Activated T-helper 17 cell treated with anti-CD3 and anti-CD28 coated beads, Interleukin-2, amount 50 U/mL, for 72 hours (primary cell): ENCODE results near the gene MSN. TPM values are rescaled to one million over a fixed set of nuclear protein-coding genes. Genes with fewer than 3 reads are reported as not detected.
"Not testable (repeated sequence)": the region's sequence is repeated elsewhere in the genome, so short reads cannot be mapped to it uniquely, and the experiment has no call there.

Experiments
- ATAC-seq: fragments of 150-1000 bp; cut with Tn5 transposase; replicated peaks from 2 replicates; pipeline ENCODE4 v1.10.0; 2021; ENCODE audit warnings: mild to moderate bottlenecking, moderate library complexity
- H3K27ac Mint-ChIP-seq: one replicate; pipeline ENCODE4 v1.8.0; 2022; ENCODE audit warnings: mixed read lengths
- H3K27me3 Mint-ChIP-seq: one replicate; pipeline ENCODE4 v1.8.0; 2022; ENCODE audit warnings: mixed read lengths
- H3K36me3 Mint-ChIP-seq: one replicate; pipeline ENCODE4 v1.8.0; 2022; ENCODE audit warnings: low read depth, mild to moderate bottlenecking, mixed read lengths
- H3K4me1 Mint-ChIP-seq: one replicate; pipeline ENCODE4 v1.8.0; 2022; ENCODE audit warnings: mixed read lengths
- H3K4me3 Mint-ChIP-seq: one replicate; pipeline ENCODE4 v1.8.0; 2022; ENCODE audit warnings: mild to moderate bottlenecking, mixed read lengths
- H3K9me3 Mint-ChIP-seq: one replicate; pipeline ENCODE4 v1.8.0; 2022; ENCODE audit warnings: mixed read lengths
- total RNA-seq, 2 donors: library from RNA; stranded (reverse); gene quantifications; one replicate each; pipeline ENCODE4 v1.2.3, GENCODE V29; 2022

The MSN gene
- 100 to 1,000 TPM; 436 to 440 TPM for total RNA-seq

GRCh38 chrX:65667503-65668376, at the start of gene MSN:
MSN (plus strand) TSS chrX:65667654; CDS start chrX:65667842, 188 bp downstream.
- no peaks in the 10 kb centered on the region for H3K27me3 Mint-ChIP-seq
- ATAC-seq, result peak; percentile 77
- H3K9me3 Mint-ChIP-seq, result no peaks in the 10 kb centered on the region
- peak within 1 kb of the TSS; percentile 96 for H3K27ac Mint-ChIP-seq
- peak within 1 kb of the TSS; percentile 96 for H3K4me3 Mint-ChIP-seq
- H3K36me3 Mint-ChIP-seq, result peaks cover 56% of the 10 kb centered on the region
- H3K4me1 Mint-ChIP-seq, result peaks cover 14% of the 10 kb centered on the region

GRCh38 chrX:65620096-65620705, 47.3 kb upstream of the MSN start:
- not testable (repeated sequence) for H3K36me3 Mint-ChIP-seq, H3K4me1 Mint-ChIP-seq, H3K9me3 Mint-ChIP-seq, H3K27ac Mint-ChIP-seq, H3K27me3 Mint-ChIP-seq, H3K4me3 Mint-ChIP-seq, ATAC-seq

GRCh38 chrX:65630771-65631170, 36.7 kb upstream of the MSN start:
- Mint-ChIP-seq H3K36me3 (no peaks in the 10 kb centered on the region), H3K4me3 (no peak overlapping the region), H3K27me3 (no peaks in the 10 kb centered on the region), H3K4me1 (no peaks in the 10 kb centered on the region), H3K27ac (no peak overlapping the region), H3K9me3 (no peaks in the 10 kb centered on the region)
- no peak for ATAC-seq

GRCh38 chrX:65633826-65634225, 33.6 kb upstream of the MSN start:
- H3K4me1 Mint-ChIP-seq, result no peaks in the 10 kb centered on the region
- no peaks in the 10 kb centered on the region for H3K36me3 Mint-ChIP-seq
- no peak for ATAC-seq
- H3K27me3 Mint-ChIP-seq, result no peaks in the 10 kb centered on the region
- H3K4me3 Mint-ChIP-seq, result no peak overlapping the region
- H3K9me3 Mint-ChIP-seq, result no peaks in the 10 kb centered on the region
- no peak overlapping the region for H3K27ac Mint-ChIP-seq

GRCh38 chrX:65634732-65635131, 32.7 kb upstream of the MSN start:
- Mint-ChIP-seq H3K4me1 (no peaks in the 10 kb centered on the region), H3K27me3 (no peaks in the 10 kb centered on the region), H3K36me3 (no peaks in the 10 kb centered on the region), H3K4me3 (no peak overlapping the region), H3K27ac (no peak overlapping the region), H3K9me3 (no peaks in the 10 kb centered on the region)
- ATAC-seq, result no peak

GRCh38 chrX:65635378-65635777, 32.1 kb upstream of the MSN start:
- H3K27me3 Mint-ChIP-seq, result no peaks in the 10 kb centered on the region
- H3K4me1 Mint-ChIP-seq, result no peaks in the 10 kb centered on the region
- H3K36me3 Mint-ChIP-seq, result no peaks in the 10 kb centered on the region
- no peak overlapping the region for H3K27ac Mint-ChIP-seq
- H3K4me3 Mint-ChIP-seq, result no peak overlapping the region
- no peaks in the 10 kb centered on the region for H3K9me3 Mint-ChIP-seq
- no peak for ATAC-seq

- H3K27ac Mint-ChIP-seq, result no peak overlapping the region
- no peaks in the 10 kb centered on the region for H3K36me3 Mint-ChIP-seq
- no peaks in the 10 kb centered on the region for H3K9me3 Mint-ChIP-seq
- no peaks in the 10 kb centered on the region for H3K27me3 Mint-ChIP-seq
- no peak overlapping the region for H3K4me3 Mint-ChIP-seq
- no peak for ATAC-seq
- no peaks in the 10 kb centered on the region for H3K4me1 Mint-ChIP-seq
Observed at GRCh38 chrX:65635822-65636221, 31.6 kb upstream of the MSN start.

GRCh38 chrX:65636261-65636660, 31.2 kb upstream of the MSN start:
- H3K27me3 Mint-ChIP-seq, ATAC-seq, H3K4me3 Mint-ChIP-seq, H3K36me3 Mint-ChIP-seq, H3K27ac Mint-ChIP-seq, H3K9me3 Mint-ChIP-seq, H3K4me1 Mint-ChIP-seq: not testable (repeated sequence)

- ATAC-seq, result no peak
Observed at GRCh38 chrX:65637335-65637734, 30.1 kb upstream of the MSN start.

GRCh38 chrX:65642914-65643491, 24.5 kb upstream of the MSN start:
- no peak overlapping the region for H3K27ac Mint-ChIP-seq
- ATAC-seq, result no peak
- no peaks in the 10 kb centered on the region for H3K36me3 Mint-ChIP-seq
- no peak overlapping the region for H3K4me3 Mint-ChIP-seq
- H3K4me1 Mint-ChIP-seq, result no peaks in the 10 kb centered on the region
- H3K27me3 Mint-ChIP-seq, result no peaks in the 10 kb centered on the region
- H3K9me3 Mint-ChIP-seq, result no peaks in the 10 kb centered on the region

More at GRCh38 chrX:65637335-65637734, 30.1 kb upstream of the MSN start:
- H3K9me3 Mint-ChIP-seq, result no peaks in the 10 kb centered on the region
- H3K27ac Mint-ChIP-seq, result no peak overlapping the region
- no peaks in the 10 kb centered on the region for H3K27me3 Mint-ChIP-seq
- no peak overlapping the region for H3K4me3 Mint-ChIP-seq
- H3K36me3 Mint-ChIP-seq, result no peaks in the 10 kb centered on the region
- no peaks in the 10 kb centered on the region for H3K4me1 Mint-ChIP-seq

- no peaks in the 10 kb centered on the region for H3K36me3 Mint-ChIP-seq
- H3K27ac Mint-ChIP-seq, result no peak overlapping the region
- no peaks in the 10 kb centered on the region for H3K9me3 Mint-ChIP-seq
Observed at GRCh38 chrX:65643531-65644052, 23.9 kb upstream of the MSN start.

GRCh38 chrX:65644621-65645289, 22.7 kb upstream of the MSN start:
- Mint-ChIP-seq H3K4me3 (no peak overlapping the region), H3K36me3 (no peaks in the 10 kb centered on the region), H3K27me3 (no peaks in the 10 kb centered on the region), H3K9me3 (no peaks in the 10 kb centered on the region), H3K4me1 (no peaks in the 10 kb centered on the region), H3K27ac (peak overlapping the region; percentile 10)
- peak; percentile 74 for ATAC-seq

More at GRCh38 chrX:65643531-65644052, 23.9 kb upstream of the MSN start:
- Mint-ChIP-seq H3K4me3 (no peak overlapping the region), H3K27me3 (no peaks in the 10 kb centered on the region), H3K4me1 (no peaks in the 10 kb centered on the region)
- peak; percentile 18 for ATAC-seq

GRCh38 chrX:65647801-65648200, 19.7 kb upstream of the MSN start:
- H3K36me3 Mint-ChIP-seq, result no peaks in the 10 kb centered on the region
- H3K27me3 Mint-ChIP-seq, result no peaks in the 10 kb centered on the region
- no peaks in the 10 kb centered on the region for H3K4me1 Mint-ChIP-seq
- H3K4me3 Mint-ChIP-seq, result no peak overlapping the region
- H3K27ac Mint-ChIP-seq, result no peak overlapping the region
- no peaks in the 10 kb centered on the region for H3K9me3 Mint-ChIP-seq
- no peak for ATAC-seq

- H3K4me3 Mint-ChIP-seq, result no peak overlapping the region
- no peaks in the 10 kb centered on the region for H3K9me3 Mint-ChIP-seq
- ATAC-seq, result no peak
- no peaks in the 10 kb centered on the region for H3K27me3 Mint-ChIP-seq
- H3K4me1 Mint-ChIP-seq, result peaks cover 12% of the 10 kb centered on the region
- no peak overlapping the region for H3K27ac Mint-ChIP-seq
- no peaks in the 10 kb centered on the region for H3K36me3 Mint-ChIP-seq
Observed at GRCh38 chrX:65652098-65652497, 15.4 kb upstream of the MSN start.
